ENCODE measurements around the gene POLR3C.

POLR3C gene

DNA sequence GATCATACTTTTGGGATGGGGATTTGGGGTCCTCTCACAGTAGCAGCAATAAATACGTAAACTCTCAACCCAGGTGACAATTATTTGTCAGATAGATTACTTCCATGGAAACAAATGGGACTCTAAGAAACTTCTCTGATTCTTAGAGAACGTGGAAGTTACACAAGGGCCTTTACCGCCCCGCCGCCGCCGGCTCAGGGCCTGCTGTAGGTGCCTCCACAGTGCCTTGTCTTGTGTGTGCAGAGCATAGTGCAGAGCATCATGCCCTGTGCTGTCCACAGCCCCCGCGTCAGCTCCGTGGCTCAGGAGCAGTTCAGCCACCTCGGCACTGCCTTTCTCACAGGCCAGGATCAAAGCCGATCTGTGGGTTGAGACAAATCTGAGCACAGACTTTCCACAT is 50.6 kb downstream of the POLR3C start:
- no peak for DNase-seq

DNA sequence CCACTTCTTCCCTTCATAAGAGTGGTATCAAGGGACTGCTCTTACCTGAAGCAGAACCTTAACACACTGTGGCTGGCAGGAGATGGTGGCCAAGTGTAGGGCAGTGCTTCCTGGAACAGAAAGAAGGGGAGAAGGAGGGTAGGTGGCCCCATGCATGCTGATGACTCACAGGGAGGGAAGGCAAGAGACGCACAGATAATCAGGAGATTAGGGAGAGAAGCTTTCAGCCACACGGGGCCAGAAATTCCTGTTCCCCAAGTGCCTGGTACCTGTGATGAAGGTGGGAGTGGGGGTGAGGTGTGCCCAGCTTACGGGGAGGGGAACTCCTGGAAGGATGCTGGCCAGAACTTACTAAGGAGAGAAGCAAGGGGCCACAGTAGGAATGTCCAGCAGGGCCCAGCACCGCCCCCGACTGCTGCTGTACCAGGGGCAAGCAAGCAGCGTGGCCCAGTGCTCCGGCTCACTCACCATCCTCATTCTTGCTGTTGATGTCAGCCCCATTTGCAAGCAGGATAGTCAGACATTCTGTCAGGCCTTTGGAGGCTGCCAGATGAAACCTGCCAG is 54.0 kb downstream of the POLR3C start:
- DNase-seq, result no peak

- DNase-seq, result no peak
Observed at GRCh38 chr1:145878724-145879123, 54.7 kb downstream of the POLR3C start.

- DNase-seq, result no peak
Observed at GRCh38 chr1:145879775-145880174, 55.8 kb downstream of the POLR3C start.

DNA sequence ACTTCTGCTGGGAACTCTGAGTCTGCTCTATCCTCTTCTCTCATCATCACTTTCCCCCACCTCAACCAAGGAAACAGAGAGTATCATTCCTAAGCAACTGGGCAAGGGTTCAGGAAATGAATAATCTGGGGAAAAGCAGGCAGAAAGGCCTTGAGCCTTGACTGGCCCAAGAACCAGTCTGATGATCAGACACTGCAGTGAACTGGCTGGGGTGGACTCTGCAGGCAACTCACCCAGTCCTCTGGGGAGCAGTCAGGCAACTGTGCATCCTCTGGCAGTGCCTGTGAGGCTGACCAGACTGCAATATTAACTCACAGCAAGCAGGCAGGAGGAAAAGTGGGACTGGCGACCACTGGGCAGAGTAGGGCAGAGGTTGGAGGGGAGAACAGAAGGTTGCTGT is 60.7 kb downstream of the POLR3C start:
- DNase-seq, result no peak

GRCh38 chr1:145885738-145886287 is 61.8 kb downstream of the POLR3C start, which contains the start of gene ANKRD35:
Gene ANKRD35 (minus strand): TSS chr1:145885866. CDS start chr1:145885758, 108 bp downstream.
- DNase-seq, result peak; percentile 84 to 94 (median 91)

DNA sequence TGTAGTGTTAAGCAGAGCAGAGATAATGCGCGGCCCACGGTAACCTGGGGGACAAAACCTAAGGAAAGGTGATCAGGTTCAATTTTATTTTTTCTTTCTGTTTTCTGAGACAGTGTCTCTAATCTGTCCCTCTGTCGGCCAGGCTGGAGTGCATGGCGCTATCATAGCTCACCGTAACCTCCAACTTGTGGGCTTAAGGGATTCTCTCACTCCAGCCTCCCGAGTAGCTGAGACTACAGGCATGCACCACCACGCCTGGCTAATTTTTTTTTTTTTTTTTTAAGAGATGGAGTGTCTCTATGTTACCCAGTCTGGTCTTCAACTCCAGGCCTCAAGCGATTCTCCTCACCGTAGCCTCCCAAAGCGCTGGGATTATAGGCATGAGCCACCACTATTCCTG is 62.4 kb downstream of the POLR3C start:
- no peak for DNase-seq

- DNase-seq, result no peak
Observed at GRCh38 chr1:145886816-145887215, 62.8 kb downstream of the POLR3C start.

DNA sequence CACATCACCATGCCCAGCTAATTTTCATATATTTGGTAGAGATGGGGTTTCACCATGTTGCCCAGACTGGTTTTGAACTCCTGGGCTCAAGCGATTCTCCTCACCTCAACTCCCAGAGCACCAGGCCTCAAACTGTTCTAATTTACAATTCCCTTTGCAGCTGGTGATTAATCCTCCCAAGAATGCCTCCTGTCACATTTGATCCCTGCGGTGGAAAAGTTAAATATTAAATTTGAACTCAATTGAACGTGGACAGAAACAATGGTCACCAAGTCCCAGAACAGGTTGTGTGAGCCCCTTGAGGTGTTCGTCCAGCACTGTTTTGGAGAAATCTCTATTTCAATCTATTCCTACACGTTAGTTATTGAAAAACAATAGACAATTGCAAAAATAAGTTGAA is 63.6 kb downstream of the POLR3C start:
- DNase-seq, result no peak

- DNase-seq, result no peak
Observed at GRCh38 chr1:145889722-145890121, 65.7 kb downstream of the POLR3C start.

DNA sequence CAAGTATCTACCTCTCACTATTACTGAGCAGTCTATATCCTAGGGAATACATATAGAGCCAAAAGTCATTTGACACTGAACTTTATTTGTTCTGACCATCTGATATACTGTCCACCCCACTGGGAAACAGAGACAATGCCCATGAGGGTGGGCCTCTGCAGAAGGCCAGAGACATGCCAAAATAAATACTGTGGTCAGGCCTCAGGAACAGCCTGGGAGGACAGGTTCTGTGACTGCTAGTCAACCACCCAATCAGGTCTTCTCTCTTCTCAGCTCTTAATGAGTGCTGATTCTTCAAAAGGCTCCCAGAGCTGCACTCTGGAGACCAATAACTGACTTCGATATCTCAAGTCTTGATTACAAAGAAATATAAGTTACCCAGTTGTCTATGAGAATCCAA is 67.1 kb downstream of the POLR3C start:
- DNase-seq, result no peak

DNA sequence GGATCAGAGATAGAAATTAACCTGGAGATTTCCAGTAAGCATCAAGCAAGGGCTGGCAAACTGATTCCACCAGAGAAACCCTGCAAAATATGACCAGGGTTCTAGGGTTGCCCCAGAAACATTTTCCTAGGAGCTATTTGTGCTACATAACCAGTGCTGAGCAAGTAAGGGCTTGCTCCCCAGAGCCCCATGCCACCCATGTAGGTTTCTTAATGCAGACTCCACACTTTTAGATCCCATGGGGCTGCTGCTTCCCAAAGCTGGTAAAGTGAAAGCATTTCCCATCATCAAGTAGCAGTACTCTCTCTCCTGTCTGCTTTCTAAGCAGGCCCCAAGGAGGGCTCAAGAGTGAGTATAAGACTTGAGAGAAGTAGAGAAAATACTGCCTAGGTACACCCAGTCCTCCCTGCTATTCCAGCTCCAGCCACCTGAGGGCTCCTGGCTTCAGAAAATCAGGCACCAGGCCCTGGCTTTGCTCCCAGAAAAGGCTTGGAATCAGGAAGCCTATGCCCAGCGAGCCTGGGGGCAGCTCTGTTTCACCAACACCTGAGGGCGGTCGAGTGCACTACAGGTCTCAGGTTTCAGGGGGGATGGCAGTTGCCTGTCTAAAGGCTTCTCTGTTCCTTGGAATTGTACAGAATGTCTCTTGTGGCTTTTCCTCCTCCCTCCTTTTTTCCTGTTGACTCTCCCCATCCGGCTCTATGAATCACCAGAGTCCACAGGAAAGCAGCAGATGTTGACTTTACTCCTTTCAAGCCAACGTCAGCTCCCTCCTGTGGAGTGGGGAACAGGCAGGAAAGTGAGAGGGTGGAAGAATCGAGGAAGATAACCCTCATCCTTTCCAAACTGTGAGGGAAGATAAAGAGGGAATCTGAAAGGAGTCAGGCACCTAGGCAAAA is 67.8 kb downstream of the POLR3C start:
- peak; percentile 76 to 85 (median 78) for DNase-seq

GRCh38 chr1:145892486-145893087 is 68.6 kb downstream of the POLR3C start:
- DNase-seq, result no peak

- DNase-seq, result no peak
Observed at GRCh38 chr1:145893306-145894055, 69.5 kb downstream of the POLR3C start.

Data from suppressor macrophage treated with lipopolysaccharide for 1 hour (primary cell).